ENCODE data around the gene PLA2G5.

PLA2G5 gene

GRCh38 chr1:20070357-20070756 is 363 bp downstream of the PLA2G5 start:
- no peak overlapping the region for H3K4me3 ChIP-seq (ENCODE audit: low read depth, low read length, poor library complexity, severe bottlenecking)
- H4K20me1 ChIP-seq (ENCODE audit: insufficient read depth, low read length) = no peaks in the 10 kb centered on the region
- no peak overlapping the region for H3K9ac ChIP-seq (ENCODE audit: low read length)
- H3K9me3 ChIP-seq (ENCODE audit: low read length) = no peaks in the 10 kb centered on the region
- no peaks in the 10 kb centered on the region for H3K4me1 ChIP-seq (ENCODE audit: insufficient read depth, low read length, severe bottlenecking)
- TF ChIP-seq, protein P1, sequence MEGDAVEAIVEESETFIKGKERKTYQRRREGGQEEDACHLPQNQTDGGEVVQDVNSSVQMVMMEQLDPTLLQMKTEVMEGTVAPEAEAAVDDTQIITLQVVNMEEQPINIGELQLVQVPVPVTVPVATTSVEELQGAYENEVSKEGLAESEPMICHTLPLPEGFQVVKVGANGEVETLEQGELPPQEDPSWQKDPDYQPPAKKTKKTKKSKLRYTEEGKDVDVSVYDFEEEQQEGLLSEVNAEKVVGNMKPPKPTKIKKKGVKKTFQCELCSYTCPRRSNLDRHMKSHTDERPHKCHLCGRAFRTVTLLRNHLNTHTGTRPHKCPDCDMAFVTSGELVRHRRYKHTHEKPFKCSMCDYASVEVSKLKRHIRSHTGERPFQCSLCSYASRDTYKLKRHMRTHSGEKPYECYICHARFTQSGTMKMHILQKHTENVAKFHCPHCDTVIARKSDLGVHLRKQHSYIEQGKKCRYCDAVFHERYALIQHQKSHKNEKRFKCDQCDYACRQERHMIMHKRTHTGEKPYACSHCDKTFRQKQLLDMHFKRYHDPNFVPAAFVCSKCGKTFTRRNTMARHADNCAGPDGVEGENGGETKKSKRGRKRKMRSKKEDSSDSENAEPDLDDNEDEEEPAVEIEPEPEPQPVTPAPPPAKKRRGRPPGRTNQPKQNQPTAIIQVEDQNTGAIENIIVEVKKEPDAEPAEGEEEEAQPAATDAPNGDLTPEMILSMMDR (IDR thresholded peaks at IDR 0.05; ENCODE audit: low read length) = no peak
- no peak for TF ChIP-seq EZH2 (IDR thresholded peaks at IDR 0.05; ENCODE audit: borderline replicate concordance, low read length)
- H3F3A ChIP-seq (ENCODE audit: insufficient read depth, low read length) = no peaks in the 10 kb centered on the region
- H3K79me2 ChIP-seq (ENCODE audit: insufficient read depth, low read length) = no peaks in the 10 kb centered on the region
- H3K4me2 ChIP-seq (ENCODE audit: low read length) = no peak overlapping the region
- H3K27ac ChIP-seq (ENCODE audit: low read depth, low read length, poor library complexity, severe bottlenecking) = no peak overlapping the region
- H3K27me3 ChIP-seq (ENCODE audit: insufficient read depth, low read length) = no peaks in the 10 kb centered on the region
- H2AFZ ChIP-seq (ENCODE audit: low read length) = no peak overlapping the region
- H3K9me2 ChIP-seq (ENCODE audit: low read depth, low read length) = no peaks in the 10 kb centered on the region
- H3K36me3 ChIP-seq (ENCODE audit: insufficient read depth, low read length) = no peaks in the 10 kb centered on the region

DNA sequence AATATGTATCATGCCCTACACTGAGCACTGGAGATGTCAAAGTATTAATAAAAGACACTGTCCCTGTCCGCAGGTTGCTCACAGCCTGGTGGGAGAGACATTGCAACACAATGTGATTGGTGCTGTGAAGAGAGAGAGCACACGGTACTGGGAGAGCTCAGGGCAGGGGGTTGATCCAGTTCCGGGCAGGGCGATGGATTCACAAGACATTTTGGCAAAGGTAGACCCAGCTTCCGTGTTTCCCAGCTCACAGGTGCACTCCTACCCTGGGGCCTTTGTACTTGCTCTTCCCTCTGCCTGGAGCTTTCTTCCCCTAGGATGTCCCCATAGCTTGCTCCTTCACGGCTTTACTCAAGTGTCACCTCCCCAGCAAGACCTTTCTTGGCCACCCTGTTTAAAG is 1.4 kb downstream of the PLA2G5 start:
- no peaks in the 10 kb centered on the region for H3K9me2 ChIP-seq (ENCODE audit: low read depth, low read length)
- no peaks in the 10 kb centered on the region for H3F3A ChIP-seq (ENCODE audit: insufficient read depth, low read length)
- H3K9ac ChIP-seq (ENCODE audit: low read length) = no peak overlapping the region
- no peaks in the 10 kb centered on the region for H3K36me3 ChIP-seq (ENCODE audit: insufficient read depth, low read length)
- no peaks in the 10 kb centered on the region for H4K20me1 ChIP-seq (ENCODE audit: insufficient read depth, low read length)
- no peaks in the 10 kb centered on the region for H3K79me2 ChIP-seq (ENCODE audit: insufficient read depth, low read length)
- H3K9me3 ChIP-seq (ENCODE audit: low read length) = no peaks in the 10 kb centered on the region
- H3K4me3 ChIP-seq (ENCODE audit: low read depth, low read length, poor library complexity, severe bottlenecking) = no peak overlapping the region
- TF ChIP-seq, protein P1 (IDR thresholded peaks at IDR 0.05; ENCODE audit: low read length) = no peak
- H3K27ac ChIP-seq (ENCODE audit: low read depth, low read length, poor library complexity, severe bottlenecking) = no peak overlapping the region
- H3K4me2 ChIP-seq (ENCODE audit: low read length) = no peak overlapping the region
- H3K27me3 ChIP-seq (ENCODE audit: insufficient read depth, low read length) = no peaks in the 10 kb centered on the region
- H2AFZ ChIP-seq (ENCODE audit: low read length) = no peak overlapping the region
- no peaks in the 10 kb centered on the region for H3K4me1 ChIP-seq (ENCODE audit: insufficient read depth, low read length, severe bottlenecking)

- no peaks in the 10 kb centered on the region for H3K36me3 ChIP-seq (ENCODE audit: insufficient read depth, low read length)
- TF ChIP-seq, protein P1 (IDR thresholded peaks at IDR 0.05; ENCODE audit: low read length) = no peak
- no peak for TF ChIP-seq EZH2 (IDR thresholded peaks at IDR 0.05; ENCODE audit: borderline replicate concordance, low read length)
- no peak overlapping the region for H2AFZ ChIP-seq (ENCODE audit: low read length)
- no peaks in the 10 kb centered on the region for H3K27me3 ChIP-seq (ENCODE audit: insufficient read depth, low read length)
- H3K4me3 ChIP-seq (ENCODE audit: low read depth, low read length, poor library complexity, severe bottlenecking) = no peak overlapping the region
- H3K27ac ChIP-seq (ENCODE audit: low read depth, low read length, poor library complexity, severe bottlenecking) = no peak overlapping the region
- no peaks in the 10 kb centered on the region for H3F3A ChIP-seq (ENCODE audit: insufficient read depth, low read length)
- H3K4me1 ChIP-seq (ENCODE audit: insufficient read depth, low read length, severe bottlenecking) = no peaks in the 10 kb centered on the region
- H3K79me2 ChIP-seq (ENCODE audit: insufficient read depth, low read length) = no peaks in the 10 kb centered on the region
- no peak overlapping the region for H3K9ac ChIP-seq (ENCODE audit: low read length)
- H4K20me1 ChIP-seq (ENCODE audit: insufficient read depth, low read length) = no peaks in the 10 kb centered on the region
- H3K9me2 ChIP-seq (ENCODE audit: low read depth, low read length) = no peaks in the 10 kb centered on the region
- no peaks in the 10 kb centered on the region for H3K9me3 ChIP-seq (ENCODE audit: low read length)
- no peak overlapping the region for H3K4me2 ChIP-seq (ENCODE audit: low read length)
Measured at GRCh38 chr1:20072771-20073170, 2.8 kb downstream of the PLA2G5 start.

Measured in OCI-LY1 (cell line).